Measurements from ENCODE around the gene DDB1. TPM values are rescaled to one million over a fixed set of nuclear protein-coding genes. Genes with fewer than 3 reads are reported as not detected.

DDB1 gene
- total and polyA plus RNA-seq, 2 of the 13 experiments (the other 11 are each of a cell fraction or from before 2014, with no cell fraction given): 217 to 266 TPM

DNA sequence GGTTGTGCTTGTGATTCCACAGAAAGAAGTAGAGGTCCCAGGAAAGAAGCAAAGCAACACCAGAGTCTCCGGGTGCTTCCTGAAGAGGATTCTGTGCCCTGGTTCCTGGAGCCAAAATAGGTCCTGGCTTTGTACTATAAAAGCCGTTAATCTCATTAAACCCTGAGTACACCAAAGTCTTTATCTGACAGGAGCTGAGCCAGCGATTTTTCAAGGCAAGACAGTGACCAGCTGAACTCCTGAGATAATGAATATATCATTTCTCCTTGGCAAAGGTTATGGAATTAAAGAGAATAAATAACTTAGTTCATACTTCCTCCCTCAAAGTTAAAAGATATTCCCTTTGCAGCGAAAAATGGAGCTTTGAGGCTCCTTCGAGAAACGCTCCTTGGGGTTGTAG, 34.5 kb upstream of the DDB1 start:
- FAIRE-seq: no peak
- Histone ChIP-seq H3K36me3 (replicated peaks in 1 of 2; ENCODE audit: control insufficient read depth in 1 of 2, insufficient read depth in 2 of 2, low read length in 2 of 2) (peaks cover 9 to 44% of the 10 kb centered on the region in 2 experiments), H4K20me1 (ENCODE audit: insufficient read depth, low read length) (no peaks in the 10 kb centered on the region), H3K4me3 (replicated peaks in 1 of 3; ENCODE audit: insufficient read depth in 1 of 3, low read depth in 2 of 3, low read length in 3 of 3) (no peak overlapping the region), H3K27ac (ENCODE audit: extremely low read length, insufficient read depth, low read length) (no peak overlapping the region), H3K79me2 (ENCODE audit: insufficient read depth, low read length) (peaks cover 15% of the 10 kb centered on the region), H3K4me2 (ENCODE audit: low read depth, low read length) (no peak overlapping the region), H3K9ac (ENCODE audit: insufficient read depth, low read depth, low read length) (no peak overlapping the region), H2AFZ (ENCODE audit: low read length) (no peak overlapping the region), H3K9me3 (ENCODE audit: low read length) (no peaks in the 10 kb centered on the region), H3K4me1 (ENCODE audit: insufficient read depth, low read length) (peaks cover 36% of the 10 kb centered on the region), H3K27me3 (ENCODE audit: control insufficient read depth in 1 of 2, insufficient read depth in 2 of 2, low read length in 2 of 2) (no peaks in the 10 kb centered on the region; a peak in 1 of 5 replicates)
- in situ Hi-C loops (cut with HindIII; ENCODE audit: extremely low pct_ligation_motif_present, low pct_unique_long_range_greater_than_20kb): no loop called here
- 97% methylated on average over 6 of the region's 6 CpGs for WGBS (ENCODE audit: low lambda C conversion rate)
- ChIA-PET CTCF (ENCODE audit: low intra/inter-chr PET ratio, low total read pairs) (no interaction called here), POLR2A (no interaction called here)
- TF ChIP-seq ZFP36 (IDR thresholded peaks at IDR 0.05; ENCODE audit: borderline replicate concordance, low read depth, low read length, partially characterized antibody): no peak
- peak; percentile 38 to 45; a peak in 3 of 4 replicates for TF ChIP-seq MAFK (conservative IDR thresholded peaks at IDR 0.05 in 1 of 2, IDR thresholded peaks at IDR 0.05 in 1 of 2; ENCODE audit: low read length in 2 of 2)
- no peak for TF ChIP-seq RXRB (CRISPR knock-in tag; IDR thresholded peaks at IDR 0.05; ENCODE audit: borderline replicate concordance)
- no peak for TF ChIP-seq NFKBIZ (CRISPR knock-in tag; IDR thresholded peaks at IDR 0.05)
- TF ChIP-seq ATF4 (CRISPR knock-in tag; IDR thresholded peaks at IDR 0.05): no peak
- TF ChIP-seq KLF12 (CRISPR knock-in tag; IDR thresholded peaks at IDR 0.05; ENCODE audit: borderline replicate concordance): no peak
- peak; percentile 43 for TF ChIP-seq MAFF (IDR thresholded peaks at IDR 0.05; ENCODE audit: low read depth, low read length)
- TSS peak; percentile 6 for BruUV-seq (replicated peaks)
- intact Hi-C loops (cut with micrococcal nuclease; ENCODE audit: unreplicated experiment): no loop called here
- ATAC-seq: no peak
- DNase-seq (ENCODE audit: low spot score): no peak
